ENCODE measurements around the gene SPDYE2.
"Not testable (repeated sequence)": the region's sequence is repeated elsewhere in the genome, so short reads cannot be mapped to it uniquely, and the experiment has no call there.

The SPDYE2 gene

GRCh38 chr7:102540604-102541003 is 10.4 kb upstream of the SPDYE2 start:
- DNase-seq (ENCODE audit: low spot score): not testable (repeated sequence)

- not testable (repeated sequence) for DNase-seq (ENCODE audit: low spot score)
Observed at GRCh38 chr7:102542083-102542482, 8.9 kb upstream of the SPDYE2 start.

- DNase-seq (ENCODE audit: low spot score): not testable (repeated sequence)
Observed at GRCh38 chr7:102542771-102543170, 8.3 kb upstream of the SPDYE2 start.

DNA sequence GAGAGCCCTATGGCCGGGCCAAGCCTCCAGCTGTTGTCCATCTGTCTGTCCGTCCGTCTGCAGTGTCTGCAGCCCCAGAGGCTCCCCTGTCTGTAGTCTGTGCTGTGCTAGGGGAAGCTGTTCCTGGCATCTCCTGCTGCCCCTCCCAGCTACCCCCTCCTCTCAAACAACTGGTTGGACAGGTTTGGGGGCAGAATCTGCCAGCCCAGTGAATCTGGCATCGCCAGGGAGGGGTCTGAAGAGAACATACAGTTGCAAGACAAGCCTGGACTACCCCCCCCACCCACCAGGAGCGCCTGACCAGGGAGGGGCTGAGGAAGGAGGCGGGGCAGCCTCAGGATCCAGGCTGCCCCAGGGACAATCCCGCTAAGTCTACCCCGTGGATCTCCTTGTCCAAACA is 7.4 kb upstream of the SPDYE2 start, which contains the start of gene UPK3BL2:
TSS of gene UPK3BL2 (minus strand) at position 101 of the 400 bp plus-strand sequence. CDS start at position 41, 60 bp downstream.
- DNase-seq (ENCODE audit: low spot score): not testable (repeated sequence)

GRCh38 chr7:102544372-102544771 is 6.7 kb upstream of the SPDYE2 start:
- DNase-seq (ENCODE audit: low spot score): not testable (repeated sequence)

DNA sequence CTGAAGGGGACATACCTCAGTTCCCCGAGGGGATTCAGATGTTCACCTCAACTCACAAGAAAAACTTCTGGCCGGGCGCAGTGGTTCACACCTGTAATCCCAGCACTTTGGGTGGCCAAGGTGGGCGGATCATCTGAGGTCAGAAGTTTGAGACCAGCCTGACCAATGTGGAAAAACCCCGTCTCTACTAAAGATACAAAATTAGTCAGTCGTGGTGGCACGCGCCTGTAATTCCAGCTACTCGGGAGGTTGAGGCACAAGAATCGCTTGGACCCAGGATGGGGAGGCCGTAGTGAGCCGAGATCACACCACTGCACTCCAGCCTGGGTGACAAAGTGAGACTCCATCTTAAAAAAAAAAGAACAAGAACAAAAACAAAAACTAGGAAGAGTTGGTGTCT is 5.7 kb upstream of the SPDYE2 start:
- not testable (repeated sequence) for DNase-seq (ENCODE audit: low spot score)

GRCh38 chr7:102546353-102546752 is 4.7 kb upstream of the SPDYE2 start:
- DNase-seq (ENCODE audit: low spot score): not testable (repeated sequence)

DNA sequence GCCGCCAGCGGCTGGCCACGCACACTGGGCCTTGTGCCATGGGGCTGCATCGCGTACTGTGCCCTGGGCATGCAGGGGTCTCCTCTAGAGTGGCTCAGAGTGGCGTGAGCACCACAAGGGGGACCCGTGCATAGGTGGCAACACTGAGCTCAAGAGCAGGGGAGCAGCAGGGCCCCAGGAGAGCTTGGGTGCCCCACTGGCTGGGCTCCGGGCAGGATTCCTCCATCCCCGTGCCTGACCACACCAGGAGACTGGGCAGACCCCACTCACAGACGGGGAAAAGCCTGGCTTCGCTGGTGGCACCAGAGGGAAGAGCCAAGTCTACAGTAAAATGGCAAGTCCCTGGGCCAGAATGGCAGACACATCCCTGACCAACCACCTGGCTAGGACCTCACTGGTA is 17.6 kb downstream of the SPDYE2 start:
- DNase-seq (ENCODE audit: low spot score): not testable (repeated sequence)

DNA sequence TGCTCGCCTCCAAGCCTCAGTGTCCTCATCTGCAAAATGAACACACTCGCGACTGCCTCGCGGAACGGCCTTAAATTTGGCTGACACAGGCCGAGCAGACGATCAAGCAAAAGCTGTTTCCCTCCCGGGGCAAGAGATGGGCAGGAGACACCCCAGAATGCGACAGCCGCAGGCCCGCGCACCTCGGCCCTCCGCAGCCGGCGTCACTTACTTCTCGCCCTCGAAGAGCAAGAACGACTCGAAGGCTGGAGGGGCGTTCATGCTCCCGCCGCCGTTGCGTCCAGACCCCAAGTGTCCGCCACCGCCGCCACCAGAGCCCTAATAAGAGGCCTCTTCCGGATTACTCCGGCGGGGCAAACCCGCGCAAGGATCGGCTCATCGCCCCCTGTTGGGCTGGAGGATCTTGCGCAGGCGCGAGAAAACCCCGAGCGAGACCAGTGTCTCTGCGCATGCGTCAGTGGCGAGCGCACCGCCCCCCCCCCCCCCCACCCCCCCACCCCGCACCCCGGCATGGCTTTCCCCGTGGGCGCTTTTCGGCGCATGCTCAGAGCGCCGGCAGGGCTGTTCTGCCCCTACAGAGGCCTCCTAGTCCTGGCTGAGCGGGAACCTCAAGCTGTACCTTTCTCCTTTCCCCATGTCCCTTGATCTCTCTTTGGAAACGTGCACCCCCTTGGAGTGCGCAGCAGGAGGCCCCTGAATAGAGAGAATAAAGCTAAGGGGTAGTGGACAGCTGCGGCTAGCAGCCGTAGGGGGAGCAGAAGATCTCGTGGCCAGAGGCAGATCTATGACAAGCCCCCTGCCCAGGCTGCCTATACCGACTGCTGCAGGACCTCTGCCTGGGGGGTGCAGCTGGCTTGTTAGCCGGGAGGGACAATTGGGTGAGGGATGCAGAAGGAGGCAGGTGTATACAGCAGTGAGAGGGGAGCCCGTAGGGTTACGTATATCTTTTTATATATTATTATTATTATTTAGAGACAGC is 21.5 kb downstream of the SPDYE2 start, which contains the start of gene POLR2J3:
TSS of gene POLR2J3 (minus strand) at position 323 of the 979 bp plus-strand sequence. CDS start at position 261, 62 bp downstream.
- DNase-seq (ENCODE audit: low spot score): peak; percentile 95

DNA sequence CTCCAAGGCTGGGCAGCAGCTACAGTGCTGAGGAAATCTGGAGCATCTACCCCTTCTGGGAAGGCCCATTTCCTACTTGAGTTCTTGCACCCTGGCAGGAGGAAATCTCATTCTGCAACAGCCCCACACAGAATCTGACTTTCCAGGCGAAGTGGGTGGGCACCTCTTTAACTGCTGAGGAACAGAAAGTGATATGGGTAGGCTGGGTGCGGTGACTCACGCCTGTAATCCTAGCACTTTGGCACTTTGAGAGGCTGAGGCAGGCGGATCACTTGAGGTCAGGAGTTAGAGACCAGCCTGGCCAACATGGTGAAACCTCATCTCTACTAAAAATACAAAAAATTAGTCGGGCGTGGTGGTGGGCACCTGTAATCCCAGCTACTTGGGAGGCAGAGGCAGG is 23.6 kb downstream of the SPDYE2 start:
- not testable (repeated sequence) for DNase-seq (ENCODE audit: low spot score)

- DNase-seq (ENCODE audit: low spot score): not testable (repeated sequence)
Observed at GRCh38 chr7:102576363-102576762, 25.3 kb downstream of the SPDYE2 start.

DNA sequence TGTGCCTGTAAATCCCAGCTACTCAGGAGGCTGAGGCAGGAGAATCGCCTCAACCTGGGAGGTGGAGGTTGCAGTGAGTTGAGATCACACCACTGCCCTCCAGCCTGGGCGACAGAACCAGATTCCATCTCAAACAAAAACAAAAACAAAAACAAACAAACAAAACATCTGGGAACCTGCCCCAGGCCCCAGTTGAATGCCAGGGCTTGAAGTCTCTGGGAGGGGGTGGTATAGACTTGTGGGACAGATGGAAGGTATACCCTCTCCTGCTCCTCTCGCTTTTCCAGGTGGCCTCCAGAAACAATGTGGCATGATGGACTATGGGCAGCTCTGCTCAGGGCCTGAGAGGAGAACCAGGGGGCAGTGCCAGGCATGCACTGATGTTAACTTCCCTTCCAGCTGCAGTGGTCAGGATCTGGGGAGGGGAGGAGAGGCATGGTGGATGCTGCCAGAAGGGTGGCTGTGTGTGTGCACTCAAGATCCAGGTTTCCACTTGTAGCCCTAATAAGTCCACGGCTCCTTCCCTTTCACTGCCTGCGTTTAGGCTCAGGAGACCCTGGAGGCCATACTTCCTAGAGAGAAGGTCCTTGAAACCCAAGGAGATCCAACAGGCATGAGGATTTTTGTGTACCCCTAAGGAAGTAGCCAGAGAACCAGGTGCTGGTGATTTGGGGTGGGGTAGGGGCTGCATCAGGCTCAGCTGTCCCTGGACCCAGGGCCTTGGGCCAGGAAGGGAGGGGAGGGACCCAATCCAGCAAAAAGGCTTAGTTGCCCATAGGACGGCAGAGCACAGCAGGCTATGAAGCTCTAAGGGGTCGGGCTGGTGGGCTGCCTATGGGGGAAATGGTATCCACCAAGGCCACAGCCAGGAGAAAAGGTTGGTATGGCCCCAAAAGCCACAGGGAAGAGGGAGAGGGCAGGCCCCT is 26.6 kb downstream of the SPDYE2 start:
- peak; percentile 0 for DNase-seq (ENCODE audit: low spot score)

GRCh38 chr7:102578486-102578885 is 27.5 kb downstream of the SPDYE2 start:
- DNase-seq (ENCODE audit: low spot score): not testable (repeated sequence)

DNA sequence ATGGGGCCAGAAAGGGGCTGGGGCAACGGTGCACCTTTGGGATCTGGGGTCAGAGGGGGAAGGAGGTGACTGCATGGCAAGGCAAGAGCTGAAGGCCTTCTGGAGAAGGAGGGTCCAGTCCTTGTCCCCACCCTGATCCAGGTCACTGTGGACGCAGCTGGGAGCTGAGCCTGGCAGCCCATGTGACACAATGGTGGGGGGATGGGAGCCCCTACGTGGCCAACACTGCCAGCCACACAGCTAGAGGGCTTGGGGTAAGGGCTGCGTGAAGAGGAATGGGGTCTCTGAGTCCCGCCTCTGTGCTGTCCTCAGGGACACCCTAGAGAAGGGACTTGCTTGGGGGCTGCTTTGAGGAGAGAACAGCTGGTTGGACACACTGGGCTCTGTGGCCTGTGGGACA is 30.7 kb downstream of the SPDYE2 start:
- not testable (repeated sequence) for DNase-seq (ENCODE audit: low spot score)

DNA sequence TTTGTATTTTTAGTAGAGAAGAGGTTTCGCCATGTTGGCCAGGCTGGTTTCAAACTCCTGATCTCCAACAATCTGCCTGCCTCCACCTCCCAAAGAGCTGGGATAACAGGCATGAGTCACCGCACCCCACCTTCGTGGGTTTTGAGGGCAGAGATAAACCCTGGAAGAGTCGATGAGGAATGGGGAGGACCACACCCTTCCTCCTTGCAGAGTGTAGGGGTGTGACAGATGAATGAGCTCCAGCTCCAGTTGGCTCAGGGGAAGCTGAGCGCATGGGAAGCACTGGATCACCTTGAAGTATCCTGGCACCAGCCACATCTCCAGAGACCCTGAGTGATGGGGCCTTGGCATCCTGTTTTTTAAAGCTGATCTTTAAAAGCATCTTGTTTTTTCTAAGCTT is 32.5 kb downstream of the SPDYE2 start:
- not testable (repeated sequence) for DNase-seq (ENCODE audit: low spot score)

DNA sequence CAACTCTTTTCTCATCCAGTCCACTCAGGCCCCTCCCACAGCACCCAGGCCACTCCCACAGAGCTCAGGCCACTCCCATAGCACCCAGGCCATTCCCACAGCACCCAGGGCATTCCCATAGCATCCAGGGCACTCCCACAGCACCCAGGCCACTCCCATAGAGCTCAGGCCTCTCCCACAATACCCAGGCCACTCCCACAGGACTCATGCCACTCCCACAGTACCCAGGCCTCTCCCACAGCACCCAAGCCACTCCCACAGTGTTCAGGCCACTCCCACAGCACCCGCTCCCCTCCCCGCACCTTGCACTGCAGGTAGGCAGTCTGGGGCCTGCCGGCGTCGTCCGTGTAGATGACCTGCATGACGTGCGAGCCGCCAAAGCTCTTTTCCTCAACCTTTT is 38.8 kb downstream of the SPDYE2 start:
- not testable (repeated sequence) for DNase-seq (ENCODE audit: low spot score)

DNA sequence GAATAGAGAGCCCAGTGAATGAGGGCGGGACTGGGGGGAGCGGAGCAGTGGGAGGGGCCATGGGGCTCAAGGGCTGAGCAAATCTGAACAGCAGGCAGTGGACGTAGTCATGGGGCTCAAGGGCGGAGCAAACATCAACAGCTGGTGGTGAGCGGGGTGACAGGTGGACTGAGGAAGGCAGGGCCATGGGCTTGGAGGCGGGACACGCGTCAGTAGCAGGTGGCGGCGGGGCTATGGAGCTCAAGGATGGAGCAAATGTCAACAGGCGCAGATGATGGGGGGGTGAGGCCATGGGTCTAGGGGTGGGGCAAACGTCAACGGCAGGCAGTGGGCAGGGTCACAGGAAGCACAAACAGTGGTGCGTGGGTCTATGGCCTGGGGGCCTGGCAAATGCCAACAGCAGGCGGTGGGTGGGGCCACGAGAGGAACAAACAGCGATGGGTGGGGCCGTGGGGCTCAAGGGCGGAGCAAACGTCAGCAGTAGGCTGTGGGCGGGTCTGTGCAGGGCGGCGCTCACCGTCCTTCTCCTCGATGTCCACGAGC is 41.5 kb downstream of the SPDYE2 start:
- DNase-seq (ENCODE audit: low spot score): not testable (repeated sequence)

- DNase-seq (ENCODE audit: low spot score): not testable (repeated sequence)
Observed at GRCh38 chr7:102593637-102594334, 42.8 kb downstream of the SPDYE2 start.

- DNase-seq (ENCODE audit: low spot score): not testable (repeated sequence)
Observed at GRCh38 chr7:102596036-102596435, 45.0 kb downstream of the SPDYE2 start.

DNA sequence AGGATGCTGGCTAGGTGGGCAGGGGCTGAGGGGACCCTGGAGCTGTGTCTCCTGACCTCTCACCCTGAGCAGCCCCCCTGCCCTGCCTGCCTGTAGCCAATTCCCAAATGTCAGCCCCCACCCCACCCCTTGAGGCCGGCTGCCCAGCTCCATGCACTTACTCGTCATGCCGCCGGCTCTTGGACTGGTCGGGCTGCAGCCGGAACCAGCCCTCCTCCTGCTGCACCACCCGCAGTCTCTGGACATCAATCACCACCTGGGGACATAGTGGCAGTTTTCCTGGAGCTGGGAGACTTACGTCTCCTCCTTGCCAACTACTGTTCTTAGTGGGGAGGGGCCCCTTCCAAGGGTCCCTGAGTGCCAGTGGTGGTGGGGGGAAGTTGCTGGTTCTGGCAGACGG is 48.7 kb downstream of the SPDYE2 start:
- DNase-seq (ENCODE audit: low spot score): not testable (repeated sequence)

DNA sequence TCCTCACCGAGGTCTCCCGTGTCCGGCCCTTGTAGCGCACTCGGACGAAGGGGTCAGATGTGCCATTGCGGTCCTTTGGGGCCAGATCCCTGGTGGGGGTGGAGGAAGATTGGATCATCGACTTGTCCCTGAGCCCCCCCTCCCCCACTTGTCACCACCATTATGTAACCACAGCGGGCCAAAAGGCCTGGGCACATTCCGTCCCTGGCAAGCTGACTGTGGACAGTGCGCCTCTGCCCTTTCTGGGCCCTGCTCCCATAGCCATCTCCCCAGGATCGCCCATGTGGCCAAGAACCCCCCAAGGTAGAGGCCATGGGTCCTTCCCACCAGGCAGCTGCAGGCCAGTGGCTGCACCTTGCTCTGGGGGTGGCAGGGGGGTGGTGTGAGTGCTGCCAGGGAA is 51.3 kb downstream of the SPDYE2 start:
- DNase-seq (ENCODE audit: low spot score): not testable (repeated sequence)
